Adrenal gland (tissue), 12 donors: ENCODE data around the gene CSTA. TPM values are rescaled to one million over a fixed set of nuclear protein-coding genes. Genes with fewer than 3 reads are reported as not detected.

Experiments used
- DNase-seq, 7 donors: peaks; one replicate each; pipeline ENCODE4 v3.0.0-alpha.2; 2019 to 2020
- H3K27ac ChIP-seq, 5 donors: fragments of 200-600 bp; sonication (generic) in 4 of 5; 1 replicate in 3 of 5; 2 replicates in 2 of 5; pipeline versions ENCODE4 v1.5.1 to v1.8.0; 2016 to 2020; ENCODE audit warnings: mild to moderate bottlenecking in 1 of 5
- H3K27me3 ChIP-seq: fragments of 200-600 bp; 2 replicates; pipeline ENCODE4 v1.8.0; 2021
- H3K36me3 ChIP-seq, 2 donors: fragments of 200-600 bp; replicated peaks in 1 of 2; 1 replicate in 1 of 2; 2 replicates in 1 of 2; pipeline versions ENCODE4 v1.5.1 to v1.8.0; 2018 to 2022
- H3K4me1 ChIP-seq, 2 donors: fragments of 200-600 bp; replicated peaks in 1 of 2; 1 replicate in 1 of 2; 2 replicates in 1 of 2; pipeline versions ENCODE4 v1.5.1 to v1.8.0; 2018 to 2021
- H3K4me3 ChIP-seq, 4 donors: fragments of 200-600 bp; sonication (generic) in 3 of 4; one replicate each; pipeline ENCODE4 v1.5.1; 2016 to 2018
- H3K9me3 ChIP-seq, 3 donors: fragments of 200-600 bp; sonication (generic) in 1 of 3; replicated peaks in 1 of 3; 1 replicate in 2 of 3; 2 replicates in 1 of 3; pipeline versions ENCODE4 v1.5.1 to v1.8.0; 2016 to 2021
- CTCF ChIP-seq, 6 experiments: fragments of 450-650 bp in 4 of 6; fragments of 200-600 bp in 2 of 6; sonication (generic) in 1 of 6; IDR thresholded peaks; 1 replicate in 5 of 6; 2 replicates in 1 of 6; pipeline versions ENCODE4 v1.5.1 to v1.8.0; 2016 to 2021; ENCODE audit warnings: antibody characterized with exemption in 6 of 6, mild to moderate bottlenecking in 2 of 6, moderate library complexity in 1 of 6
- POLR2A ChIP-seq, 2 donors: fragments of 450-650 bp; IDR thresholded peaks; one replicate each; pipeline ENCODE4 v1.6.1; 2017; ENCODE audit warnings: antibody characterized with exemption in 2 of 2, mild to moderate bottlenecking in 2 of 2, moderate library complexity in 1 of 2
- WGBS, 4 donors: extraction: QIAGEN DNeasy Blood & Tissue Kit in 2 of 4; methylation state at CpG; one replicate each; pipeline versions ENCODE4 v1.1.5 to v1.1.7; 2013 to 2017; 5-methylcytosine and 5-hydroxymethylcytosine counted together
- intact Hi-C, 2 donors: fragments of 100-400 bp; cut with DNase I; formaldehyde crosslinking; loops; one replicate each; pipeline versions ENCODE4 v1.14.1 to v1.15.0; 2022 to 2023
- polyA plus RNA-seq, 3 donors: library from polyadenylated mRNA; stranded (reverse); fragments of 200-250 nt in 2 of 3; fragments of 350-450 nt in 1 of 3; fragmentation: Illumina TruSeq in 1 of 3; extraction: RNeasy Lipid Tissue Mini Kit (QIAGEN cat#74804) in 1 of 3; gene quantifications; one replicate each; pipeline ENCODE4 v1.2.3, GENCODE V29; 2013 to 2014
- total RNA-seq, 9 donors: library from RNA; depleted of rRNA in 4 of 9; stranded (reverse); fragments of >200 nt in 4 of 9; fragments of 120-200 nt in 1 of 9; fragmentation: NEBNext Ultra II Directional in 1 of 9; extraction: Animal tissue kit (Norgen Biotek cat#: 25700) in 1 of 9; gene quantifications; one replicate each; pipeline versions ENCODE4 v1.1.0 to v1.2.4, GENCODE V29; 2013 to 2023
- donor health status: healthy with polysubstance abuse.
- donor health status: Bipolar disorder and iron deficiency.
- donor health status: DM: yes; HTN: yes; CAD: no.
- donor health status: DM: no; HTN: no; CAD: no.
- donor health status: DM: no; HTN: no; CAD: no.
- donor health status: DM: yes; HTN: yes; CAD: no.

CSTA gene
- total and polyA plus RNA-seq, 12 donors = 1.1 to 15.7 (median 4.4) TPM; not detected in 1

DNA sequence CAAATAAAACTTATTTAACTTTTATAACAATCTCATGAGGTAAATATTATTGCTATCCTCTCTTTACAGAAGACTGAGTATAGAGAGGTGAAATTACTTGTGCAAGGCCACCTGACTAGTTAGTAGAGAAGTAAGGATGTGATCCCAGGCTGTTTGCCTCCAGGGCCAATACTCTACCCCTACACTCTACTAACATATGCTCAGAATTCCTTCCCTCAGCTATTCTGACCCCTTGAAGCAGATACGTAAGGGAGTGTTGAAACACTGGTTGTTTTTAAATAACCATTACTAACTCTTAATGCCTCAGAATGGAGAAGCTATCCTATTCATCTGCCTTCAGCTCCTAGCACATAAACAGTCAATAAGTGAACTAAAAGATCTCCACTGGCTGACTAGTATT, 24.1 kb downstream of the CSTA start:
- no peaks in the 10 kb centered on the region for H3K27me3 ChIP-seq
- intact Hi-C loops = no loop called here
- no peaks in the 10 kb centered on the region for H3K9me3 ChIP-seq
- H3K36me3 ChIP-seq = no peaks in the 10 kb centered on the region
- 75 to 100% (median 89%) methylated on average over 1 of the region's 1 CpG for WGBS, 4 donors
- no peak for DNase-seq
- H3K4me3 ChIP-seq = no peak overlapping the region
- no peak overlapping the region for H3K27ac ChIP-seq
- H3K4me1 ChIP-seq = no peaks in the 10 kb centered on the region
- TF ChIP-seq CTCF (IDR thresholded peaks at IDR 0.05) (no peak), POLR2A (IDR thresholded peaks at IDR 0.05) (no peak)

GRCh38 chr3:122350814-122351418, 25.9 kb downstream of the CSTA start:
- H3K9me3 ChIP-seq = no peaks in the 10 kb centered on the region
- H3K36me3 ChIP-seq = no peaks in the 10 kb centered on the region
- H3K27ac ChIP-seq = no peak overlapping the region
- H3K27me3 ChIP-seq = no peaks in the 10 kb centered on the region
- H3K4me3 ChIP-seq = no peak overlapping the region
- DNase-seq = peak in 2 of 7 donors; percentile 25 to 35
- intact Hi-C loops = no loop called here
- no peak for TF ChIP-seq CTCF (IDR thresholded peaks at IDR 0.05)
- TF ChIP-seq POLR2A (IDR thresholded peaks at IDR 0.05) = no peak
- 81 to 83% (median 82%) methylated on average over 5 of the region's 5 CpGs for WGBS, 4 donors
- H3K4me1 ChIP-seq = no peaks in the 10 kb centered on the region

DNA sequence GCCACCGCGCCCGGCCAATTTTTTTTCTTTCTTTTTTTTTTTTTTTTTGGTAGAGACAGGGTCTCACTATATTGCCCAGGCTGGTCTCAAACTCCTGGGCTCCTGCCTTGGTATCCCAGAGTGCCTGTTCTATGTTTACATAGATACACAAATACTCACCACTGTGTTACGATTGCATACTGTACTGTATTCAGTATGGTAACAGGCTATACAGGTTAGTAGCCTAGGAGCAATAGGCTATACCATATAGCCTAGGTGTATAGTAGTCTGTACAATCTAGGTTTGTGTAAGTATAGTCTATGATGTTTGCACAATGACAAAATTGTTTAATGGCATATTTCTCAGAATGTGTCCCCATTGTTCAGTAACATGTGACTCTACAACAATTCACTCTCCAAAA, 26.6 kb downstream of the CSTA start:
- Histone ChIP-seq H3K9me3 (no peaks in the 10 kb centered on the region), H3K4me3 (no peak overlapping the region), H3K4me1 (no peaks in the 10 kb centered on the region), H3K36me3 (no peaks in the 10 kb centered on the region), H3K27ac (no peak overlapping the region), H3K27me3 (no peaks in the 10 kb centered on the region)
- no peak for DNase-seq
- intact Hi-C loops = no loop called here
- TF ChIP-seq CTCF (IDR thresholded peaks at IDR 0.05) (no peak), POLR2A (IDR thresholded peaks at IDR 0.05) (no peak)
- WGBS, 4 donors = 82 to 100% (median 95%) methylated on average over 4 of the region's 4 CpGs

- no peak overlapping the region for H3K27ac ChIP-seq
- H3K27me3 ChIP-seq = no peaks in the 10 kb centered on the region
- 27 to 57% (median 55%) methylated on average over 2 of the region's 2 CpGs for WGBS, 4 donors
- no peaks in the 10 kb centered on the region for H3K36me3 ChIP-seq
- H3K9me3 ChIP-seq = no peaks in the 10 kb centered on the region
- no peak for TF ChIP-seq CTCF (IDR thresholded peaks at IDR 0.05)
- TF ChIP-seq POLR2A (IDR thresholded peaks at IDR 0.05) = no peak
- H3K4me1 ChIP-seq = no peaks in the 10 kb centered on the region
- intact Hi-C loops = no loop called here
- no peak overlapping the region for H3K4me3 ChIP-seq
- DNase-seq = peak; percentile 56 to 71 (median 64)
These were observed 28.2 kb downstream of the CSTA start for GRCh38 chr3:122353215-122353614.
